Stimulated activated CD8-positive, alpha-beta memory T cell treated with anti-CD3 and anti-CD28 coated beads, Interleukin-7, amount 100 ng/mL, for 24 hours (primary cell): ENCODE data around the gene TBC1D5.
"Not testable (repeated sequence)": the region's sequence is repeated elsewhere in the genome, so short reads cannot be mapped to it uniquely, and the experiment has no call there.

ENCODE experiments used
- DNase-seq: peaks from one replicate; pipeline ENCODE4 v3.0.0-alpha.2; 2020; ENCODE audit warnings: low read depth

The TBC1D5 gene

GRCh38 chr3:17714473-17714872 lies 28.0 kb downstream of the TBC1D5 start:
- no peak for DNase-seq

- no peak for DNase-seq
Observed at GRCh38 chr3:17709236-17709810, 33.1 kb downstream of the TBC1D5 start.

GRCh38 chr3:17707813-17708543 lies 34.5 kb downstream of the TBC1D5 start:
- DNase-seq = no peak

- DNase-seq = not testable (repeated sequence)
Observed at GRCh38 chr3:17705991-17706390, 36.4 kb downstream of the TBC1D5 start.

GRCh38 chr3:17699815-17700214 lies 42.6 kb downstream of the TBC1D5 start:
- DNase-seq = not testable (repeated sequence)

GRCh38 chr3:17695665-17696064 lies 46.8 kb downstream of the TBC1D5 start:
- DNase-seq = not testable (repeated sequence)

- DNase-seq = not testable (repeated sequence)
Observed at GRCh38 chr3:17693670-17693999, 48.8 kb downstream of the TBC1D5 start.

- DNase-seq = not testable (repeated sequence)
Observed at GRCh38 chr3:17692846-17693669, 49.4 kb downstream of the TBC1D5 start.

- DNase-seq = no peak
Observed at GRCh38 chr3:17687566-17687965, 54.9 kb downstream of the TBC1D5 start.

- DNase-seq = no peak
Observed at GRCh38 chr3:17686613-17687012, 55.8 kb downstream of the TBC1D5 start.

- no peak for DNase-seq
Observed at GRCh38 chr3:17683542-17684207, 58.8 kb downstream of the TBC1D5 start.

GRCh38 chr3:17680530-17680929 lies 61.9 kb downstream of the TBC1D5 start:
- no peak for DNase-seq

- DNase-seq = no peak
Observed at GRCh38 chr3:17678116-17678741, 64.2 kb downstream of the TBC1D5 start.

GRCh38 chr3:17674082-17674686 lies 68.2 kb downstream of the TBC1D5 start:
- DNase-seq = no peak

- DNase-seq = no peak
Observed at GRCh38 chr3:17672506-17672905, 69.9 kb downstream of the TBC1D5 start.

GRCh38 chr3:17670749-17671148 lies 71.7 kb downstream of the TBC1D5 start:
- no peak for DNase-seq

GRCh38 chr3:17664923-17665322 lies 77.5 kb downstream of the TBC1D5 start:
- no peak for DNase-seq

GRCh38 chr3:17656264-17656663 lies 86.2 kb downstream of the TBC1D5 start:
- no peak for DNase-seq

GRCh38 chr3:17655743-17656142 lies 86.7 kb downstream of the TBC1D5 start:
- no peak for DNase-seq

GRCh38 chr3:17649748-17650147 lies 92.7 kb downstream of the TBC1D5 start:
- DNase-seq = not testable (repeated sequence)

- DNase-seq = not testable (repeated sequence)
Observed at GRCh38 chr3:17648630-17649355, 93.6 kb downstream of the TBC1D5 start.
